IMR-90 (cell line): ENCODE results near the gene MAGI2. TPM values are rescaled to one million over a fixed set of nuclear protein-coding genes. Genes with fewer than 3 reads are reported as not detected.

Experiments used
- ATAC-seq: fragments of 200-7000 bp; cut with Tn5 transposase; 2 replicates; pipeline ENCODE4 v1.9.1; 2020; ENCODE audit warnings: low read depth, mild to moderate bottlenecking, moderate library complexity
- BruUV-seq: library from RNA; stranded (reverse); fragments of 400-500 nt; replicated peaks from 2 replicates; lab custom pipeline; 2021; lab: Mats Ljungman, UMichigan
- CTCF ChIA-PET: fragments of 300-600 bp; formaldehyde crosslinking; extraction: SDS; loops from one replicate; lab custom pipeline; 2021; ENCODE audit warnings: antibody characterized with exemption; lab: Yijun Ruan, JAX
- POLR2A ChIA-PET: fragments of 300-600 bp; sonication (Branson Sonifier 250); formaldehyde crosslinking; loops from one replicate; lab custom pipeline; 2022; ENCODE audit warnings: antibody characterized with exemption; ENCODE audit not compliant: unreplicated experiment; lab: Charles Lee
- DNase-seq: peaks from one replicate; pipeline ENCODE4 v3.0.0; 2013
- H2AFZ ChIP-seq: replicated peaks from 2 replicates; pipeline ENCODE3; 2013; ENCODE audit warnings: low read length, mild to moderate bottlenecking; ENCODE audit not compliant: poor library complexity
- H2AK5ac ChIP-seq: 2 replicates; pipeline ENCODE4 v1.6.1; 2013; ENCODE audit warnings: low read depth, low read length, inconsistent platforms
- H2AK9ac ChIP-seq: replicated peaks from 2 replicates; pipeline ENCODE3; 2013; ENCODE audit warnings: mild to moderate bottlenecking, low read depth, low read length, moderate library complexity; ENCODE audit not compliant: poor library complexity
- H2BK120ac ChIP-seq: 2 replicates; pipeline ENCODE4 v1.6.1; 2013; ENCODE audit warnings: low read depth, low read length, inconsistent platforms
- H2BK15ac ChIP-seq: 3 replicates; pipeline ENCODE4 v1.6.1; 2013; ENCODE audit warnings: low read depth, low read length, inconsistent platforms
- H2BK20ac ChIP-seq: 2 replicates; pipeline ENCODE4 v1.6.1; 2013; ENCODE audit warnings: low read depth, mild to moderate bottlenecking, inconsistent platforms, low read length, moderate library complexity
- H2BK5ac ChIP-seq: 2 replicates; pipeline ENCODE4 v1.6.1; 2013; ENCODE audit warnings: mild to moderate bottlenecking, low read depth, low read length, inconsistent platforms; ENCODE audit not compliant: poor library complexity, severe bottlenecking
- H3K14ac ChIP-seq: replicated peaks from 2 replicates; pipeline ENCODE4 v1.6.1; 2013; ENCODE audit warnings: low read depth, low read length, inconsistent platforms
- H3K18ac ChIP-seq: 2 replicates; pipeline ENCODE4 v1.6.1; 2013; ENCODE audit warnings: low read depth, low read length, control low read depth
- H3K23ac ChIP-seq: 2 replicates; pipeline ENCODE4 v1.6.1; 2013; ENCODE audit warnings: low read depth, low read length, inconsistent platforms
- H3K27ac ChIP-seq: 2 replicates; pipeline ENCODE4 v1.5.1; 2013; ENCODE audit warnings: mild to moderate bottlenecking, control low read depth, low read length; ENCODE audit not compliant: insufficient read depth
- H3K27me3 ChIP-seq: 2 replicates; pipeline ENCODE4 v1.6.1; 2013; ENCODE audit warnings: low read length; ENCODE audit not compliant: control insufficient read depth, insufficient read depth
- H3K36me3 ChIP-seq: 2 replicates; pipeline ENCODE4 v1.6.1; 2013; ENCODE audit warnings: low read length, mixed read lengths; ENCODE audit not compliant: control insufficient read depth, insufficient read depth
- H3K4ac ChIP-seq: 2 replicates; pipeline ENCODE4 v1.6.1; 2013; ENCODE audit warnings: low read depth, low read length, inconsistent platforms
- H3K4me1 ChIP-seq: 2 replicates; pipeline ENCODE4 v1.6.1; 2013; ENCODE audit warnings: low read length, mixed read lengths; ENCODE audit not compliant: control insufficient read depth, insufficient read depth
- H3K4me2 ChIP-seq: 2 replicates; pipeline ENCODE4 v1.6.1; 2013; ENCODE audit warnings: low read depth, mild to moderate bottlenecking, control low read depth, low read length, moderate library complexity
- H3K4me3 ChIP-seq: 2 replicates; pipeline ENCODE4 v1.5.1; 2013; ENCODE audit warnings: low read depth, mild to moderate bottlenecking, control low read depth, low read length, moderate library complexity; ENCODE audit not compliant: insufficient read depth
- H3K56ac ChIP-seq: 2 replicates; pipeline ENCODE4 v1.6.1; 2013; ENCODE audit warnings: low read length, inconsistent platforms; ENCODE audit not compliant: insufficient read depth; ENCODE audit errors: extremely low read depth
- H3K79me1 ChIP-seq, 2 experiments: 2 replicates each; pipeline ENCODE4 v1.6.1; 2013; ENCODE audit warnings: low read length in 2 of 2, inconsistent platforms in 1 of 2, low read depth in 1 of 2
- H3K9ac ChIP-seq: 2 replicates; pipeline ENCODE4 v1.6.1; 2013; ENCODE audit warnings: low read depth, low read length, control low read depth
- H3K9me1 ChIP-seq: 2 replicates; pipeline ENCODE4 v1.6.1; 2013; ENCODE audit warnings: low read length, inconsistent platforms; ENCODE audit not compliant: insufficient read depth
- H3K9me3 ChIP-seq: 2 replicates; pipeline ENCODE4 v1.6.1; 2013; ENCODE audit warnings: low read length; ENCODE audit not compliant: control insufficient read depth, insufficient read depth
- H4K20me1 ChIP-seq: 2 replicates; pipeline ENCODE4 v1.6.1; 2013; ENCODE audit warnings: low read length, inconsistent platforms; ENCODE audit not compliant: insufficient read depth
- H4K5ac ChIP-seq: 2 replicates; pipeline ENCODE4 v1.6.1; 2013; ENCODE audit warnings: mild to moderate bottlenecking, low read depth, low read length, control low read depth
- H4K8ac ChIP-seq, 2 experiments: 2 replicates each; pipeline ENCODE4 v1.6.1; 2013; ENCODE audit warnings: low read depth in 2 of 2, low read length in 2 of 2, control low read depth in 1 of 2, inconsistent platforms in 1 of 2
- H4K91ac ChIP-seq: 2 replicates; pipeline ENCODE4 v1.6.1; 2013; ENCODE audit warnings: low read depth, low read length, inconsistent platforms; ENCODE audit not compliant: insufficient read depth
- BHLHE40 ChIP-seq: fragments of 150-350 bp; IDR thresholded peaks from 2 replicates; pipeline ENCODE4 v1.6.1; 2016; ENCODE audit warnings: mild to moderate bottlenecking, low read depth, low read length
- CHD1 ChIP-seq: IDR thresholded peaks from 2 replicates; pipeline ENCODE4 v1.6.1; 2012; ENCODE audit warnings: low read depth, low read length, improper control_type of control experiment
- CTCF ChIP-seq: conservative IDR thresholded peaks from 2 replicates; pipeline ENCODE4 v1.5.1; 2012; ENCODE audit warnings: mild to moderate bottlenecking, low read depth, low read length, improper control_type of control experiment
- ELK1 ChIP-seq: fragments of 150-350 bp; IDR thresholded peaks from 2 replicates; pipeline ENCODE4 v1.6.1; 2016; ENCODE audit warnings: low read depth, mild to moderate bottlenecking, low read length, moderate library complexity, borderline replicate concordance
- MAFK ChIP-seq: IDR thresholded peaks from 2 replicates; pipeline ENCODE4 v1.6.1; 2012; ENCODE audit warnings: low read depth, low read length, improper control_type of control experiment
- MAZ ChIP-seq: IDR thresholded peaks from 2 replicates; pipeline ENCODE4 v1.6.1; 2012; ENCODE audit warnings: low read depth, mild to moderate bottlenecking, low read length, improper control_type of control experiment, moderate library complexity, borderline replicate concordance
- MXI1 ChIP-seq: IDR thresholded peaks from 2 replicates; pipeline ENCODE4 v1.6.1; 2012; ENCODE audit warnings: low read depth, mild to moderate bottlenecking, low read length, moderate library complexity, borderline replicate concordance
- NFE2L2 ChIP-seq: fragments of 150-350 bp; IDR thresholded peaks from 2 replicates; pipeline ENCODE4 v1.6.1; 2016; ENCODE audit warnings: low read depth, mild to moderate bottlenecking, low read length
- POLR2A ChIP-seq: IDR thresholded peaks from 2 replicates; pipeline ENCODE4 v1.6.1; 2012; ENCODE audit warnings: mild to moderate bottlenecking, low read depth, low read length
- RFX5 ChIP-seq: IDR thresholded peaks from 2 replicates; pipeline ENCODE4 v1.8.0; 2012; ENCODE audit warnings: low read depth, mild to moderate bottlenecking, low read length, moderate library complexity
- WGBS, 2 experiments: methylation state at CpG; one replicate each; pipeline versions ENCODE4 v1.1.5 to v1.1.7; 2013; ENCODE audit warnings: missing lambda C conversion rate in 2 of 2; ENCODE audit not compliant: insufficient read length in 1 of 2; ENCODE audit errors: extremely low coverage in 2 of 2; 5-methylcytosine and 5-hydroxymethylcytosine counted together
- dilution Hi-C: fragments of 300-500 bp; cut with HindIII; formaldehyde crosslinking; loops from one replicate; pipeline ENCODE4 v1.14.3; 2018; ENCODE audit warnings: low sequenced_read_pairs; ENCODE audit not compliant: unreplicated experiment
- in situ Hi-C: fragments of 300-500 bp; cut with MboI; formaldehyde crosslinking; loops from 3 replicates; pipeline ENCODE4 v1.14.3; 2019; ENCODE audit warnings: low sequenced_read_pairs, inconsistent platforms, mixed read lengths
- intact Hi-C: fragments of 100-400 bp; cut with micrococcal nuclease; formaldehyde crosslinking; loops from 2 replicates; pipeline ENCODE4 v1.10.0; 2022
- polyA plus RNA-seq, 3 experiments: library from polyadenylated mRNA; depleted of rRNA; stranded (reverse); fragments of >200 nt; gene quantifications; 2 replicates each; pipeline ENCODE4 v1.2.3, GENCODE V29; 2012; ENCODE audit warnings: low replicate concordance in 1 of 3
- total RNA-seq: library from RNA; depleted of rRNA; stranded (reverse); fragments of >200 nt; gene quantifications from 2 replicates; pipeline ENCODE4 v1.2.3, GENCODE V29; 2012
- TF ChIP-seq, protein P1 (sequence below): fragments of 150-350 bp; IDR thresholded peaks from 2 replicates; pipeline ENCODE4 v1.6.1; 2017; ENCODE audit warnings: mild to moderate bottlenecking, antibody characterized with exemption, low read length, low read depth

Gene MAGI2
- total and polyA plus RNA-seq, 2 of the 4 experiments (the other 2 are of a cell fraction): 2.5 to 17.9 TPM

GRCh38 chr7:78359836-78360235 is 1093.6 kb downstream of the MAGI2 start:
- dilution Hi-C loops (no loop called here), intact Hi-C loops (no loop called here)
- WGBS, 2 experiments: no CpG with 5 or more reads among the region's 1 CpG

More at GRCh38 chr7:78359836-78360235, 1093.6 kb downstream of the MAGI2 start:
- Histone ChIP-seq H4K8ac (no peak overlapping the region), H2BK5ac (no peak overlapping the region), H3K4me3 (no peak overlapping the region), H3K4ac (no peak overlapping the region), H3K36me3 (no peaks in the 10 kb centered on the region), H3K79me1 (no peaks in the 10 kb centered on the region), H3K9me1 (no peaks in the 10 kb centered on the region), H3K27ac (no peak overlapping the region), H3K4me1 (no peaks in the 10 kb centered on the region), H3K9ac (no peak overlapping the region), H4K5ac (no peak overlapping the region), H3K14ac (no peak overlapping the region), H3K9me3 (no peaks in the 10 kb centered on the region), H2AK5ac (no peak overlapping the region), H2AFZ (no peak overlapping the region), H3K27me3 (no peaks in the 10 kb centered on the region), H2BK15ac (no peak overlapping the region), H2BK20ac (no peak overlapping the region), H3K18ac (no peak overlapping the region), H4K91ac (no peak overlapping the region), H4K20me1 (no peaks in the 10 kb centered on the region), H3K56ac (no peak overlapping the region), H3K4me2 (no peak overlapping the region), H2AK9ac (no peak overlapping the region), H2BK120ac (no peak overlapping the region), H3K23ac (no peak overlapping the region)
- no TSS peak for BruUV-seq
- DNase-seq: no peak
- no peak for TF ChIP-seq NFE2L2
- TF ChIP-seq, protein P1, sequence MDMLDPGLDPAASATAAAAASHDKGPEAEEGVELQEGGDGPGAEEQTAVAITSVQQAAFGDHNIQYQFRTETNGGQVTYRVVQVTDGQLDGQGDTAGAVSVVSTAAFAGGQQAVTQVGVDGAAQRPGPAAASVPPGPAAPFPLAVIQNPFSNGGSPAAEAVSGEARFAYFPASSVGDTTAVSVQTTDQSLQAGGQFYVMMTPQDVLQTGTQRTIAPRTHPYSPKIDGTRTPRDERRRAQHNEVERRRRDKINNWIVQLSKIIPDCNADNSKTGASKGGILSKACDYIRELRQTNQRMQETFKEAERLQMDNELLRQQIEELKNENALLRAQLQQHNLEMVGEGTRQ: no peak
- TF ChIP-seq MAFK: no peak
- TF ChIP-seq CTCF: no peak
- TF ChIP-seq ELK1: no peak
- TF ChIP-seq BHLHE40: no peak
- no peak for TF ChIP-seq MXI1
- no peak for TF ChIP-seq POLR2A
- no peak for TF ChIP-seq MAZ
- TF ChIP-seq RFX5: no peak
- TF ChIP-seq CHD1: no peak
- ChIA-PET POLR2A (no interaction called here), CTCF (interaction anchor here (1.2 kb wide), 1 partner anchor 10 kb away, joined by 3 read pairs; no protein-coding TSS in a partner anchor)
- in situ Hi-C loops: no loop called here
- no peak for ATAC-seq
